Measurements from ENCODE around the gene RORB.

The RORB gene

GRCh38 chr9:74496819-74497747 lies at the start of gene RORB:
Gene RORB (plus strand): TSS chr9:74497335. CDS start chr9:74497977, 642 bp downstream.
- DNase-seq (ENCODE audit: low read depth, low spot score), result peak; percentile 92

- DNase-seq (ENCODE audit: low read depth, low spot score), result no peak
Observed at GRCh38 chr9:74447451-74448193, 49.5 kb upstream of the RORB start.

GRCh38 chr9:74449060-74449459 lies 48.1 kb upstream of the RORB start:
- DNase-seq (ENCODE audit: low read depth, low spot score), result no peak

GRCh38 chr9:74458832-74459231 lies 38.3 kb upstream of the RORB start:
- DNase-seq (ENCODE audit: low read depth, low spot score), result no peak

GRCh38 chr9:74463825-74464224 lies 33.3 kb upstream of the RORB start:
- no peak for DNase-seq (ENCODE audit: low read depth, low spot score)

- DNase-seq (ENCODE audit: low read depth, low spot score), result no peak
Observed at GRCh38 chr9:74478606-74479005, 18.5 kb upstream of the RORB start.

GRCh38 chr9:74479711-74480110 lies 17.4 kb upstream of the RORB start:
- DNase-seq (ENCODE audit: low read depth, low spot score), result no peak

GRCh38 chr9:74487395-74487794 lies 9.7 kb upstream of the RORB start:
- DNase-seq (ENCODE audit: low read depth, low spot score), result no peak

- DNase-seq (ENCODE audit: low read depth, low spot score), result no peak
Observed at GRCh38 chr9:74493512-74493911, 3.6 kb upstream of the RORB start.

GRCh38 chr9:74494490-74494889 lies 2.6 kb upstream of the RORB start:
- no peak for DNase-seq (ENCODE audit: low read depth, low spot score)

- DNase-seq (ENCODE audit: low read depth, low spot score), result peak; percentile 18
Observed at GRCh38 chr9:74496406-74496805, 729 bp upstream of the RORB start.

GRCh38 chr9:74497748-74498620 lies 849 bp downstream of the RORB start:
- peak; percentile 72 for DNase-seq (ENCODE audit: low read depth, low spot score)

GRCh38 chr9:74498621-74499095 lies 1.5 kb downstream of the RORB start:
- DNase-seq (ENCODE audit: low read depth, low spot score), result no peak

- DNase-seq (ENCODE audit: low read depth, low spot score), result peak; percentile 36
Observed at GRCh38 chr9:74499111-74499601, 2.0 kb downstream of the RORB start.

GRCh38 chr9:74499770-74500583 lies 2.8 kb downstream of the RORB start:
- peak; percentile 30 for DNase-seq (ENCODE audit: low read depth, low spot score)

GRCh38 chr9:74500584-74500924 lies 3.4 kb downstream of the RORB start:
- DNase-seq (ENCODE audit: low read depth, low spot score), result no peak

GRCh38 chr9:74501570-74501969 lies 4.4 kb downstream of the RORB start:
- DNase-seq (ENCODE audit: low read depth, low spot score), result no peak

- no peak for DNase-seq (ENCODE audit: low read depth, low spot score)
Observed at GRCh38 chr9:74503219-74503618, 6.1 kb downstream of the RORB start.

GRCh38 chr9:74503666-74504065 lies 6.5 kb downstream of the RORB start:
- DNase-seq (ENCODE audit: low read depth, low spot score), result no peak

- no peak for DNase-seq (ENCODE audit: low read depth, low spot score)
Observed at GRCh38 chr9:74511333-74511732, 14.2 kb downstream of the RORB start.

- DNase-seq (ENCODE audit: low read depth, low spot score), result no peak
Observed at GRCh38 chr9:74512416-74512815, 15.3 kb downstream of the RORB start.
